Right lung (tissue), 5 donors: ENCODE data around the gene PLA2G1B. TPM values are rescaled to one million over a fixed set of nuclear protein-coding genes. Genes with fewer than 3 reads are reported as not detected.
A peak's percentile ranks its signal among the peaks of the same experiment; 100 is the strongest.

ENCODE experiments used
- DNase-seq, 2 donors: peaks; one replicate each; pipeline ENCODE4 v3.0.0-alpha.2; 2013
- polyA plus RNA-seq, 5 donors: library from polyadenylated mRNA; unstranded; fragments of 120-200 nt; gene quantifications; one replicate each; pipeline versions ENCODE4 v1.2.1 to v1.2.3, GENCODE V29; 2013; ENCODE audit warnings: inconsistent platforms in 1 of 5, low replicate concordance in 1 of 5; ENCODE audit not compliant: insufficient read length in 5 of 5, insufficient read depth in 1 of 5

Gene PLA2G1B
- polyA plus RNA-seq, 5 donors: 0.87 to 2.7 (median 2.0) TPM

GRCh38 chr12:120331390-120331789 lies 3.8 kb upstream of the PLA2G1B start:
- DNase-seq: no peak

- no peak for DNase-seq
Measured at GRCh38 chr12:120328228-120328627, 649 bp upstream of the PLA2G1B start.

- no peak for DNase-seq
Measured at GRCh38 chr12:120324841-120325417, 2.6 kb downstream of the PLA2G1B start.

- no peak for DNase-seq
Measured at GRCh38 chr12:120323772-120324171, 3.8 kb downstream of the PLA2G1B start.

GRCh38 chr12:120321382-120322202 lies 6.0 kb downstream of the PLA2G1B start:
- DNase-seq: no peak

- DNase-seq: peak; percentile 96 to 97
Measured at GRCh38 chr12:120317224-120318105, 10.1 kb downstream of the PLA2G1B start.

GRCh38 chr12:120316798-120317223 lies 10.8 kb downstream of the PLA2G1B start:
- no peak for DNase-seq

GRCh38 chr12:120314220-120314619 lies 13.4 kb downstream of the PLA2G1B start:
- no peak for DNase-seq

- DNase-seq: peak; percentile 87 to 89
Measured at GRCh38 chr12:120301962-120302815, 25.4 kb downstream of the PLA2G1B start, which contains the start of gene SIRT4. Gene SIRT4 (plus strand): TSS chr12:120302321. CDS start chr12:120303562, 1,241 bp downstream.

- DNase-seq: peak; percentile 83 to 90
Measured at GRCh38 chr12:120292661-120293531, 34.7 kb downstream of the PLA2G1B start, which contains the start of gene RNU4-1. Gene RNU4-1 (minus strand): TSS chr12:120293237.

GRCh38 chr12:120292411-120292660 lies 35.2 kb downstream of the PLA2G1B start:
- no peak for DNase-seq

GRCh38 chr12:120290609-120291305 lies 36.8 kb downstream of the PLA2G1B start:
- DNase-seq: peak; percentile 12 to 18

- no peak for DNase-seq
Measured at GRCh38 chr12:120287491-120287890, 40.1 kb downstream of the PLA2G1B start.

GRCh38 chr12:120286768-120287490 lies 40.6 kb downstream of the PLA2G1B start:
- no peak for DNase-seq

GRCh38 chr12:120284381-120284780 lies 43.2 kb downstream of the PLA2G1B start:
- DNase-seq: no peak

GRCh38 chr12:120283318-120283717 lies 44.3 kb downstream of the PLA2G1B start:
- no peak for DNase-seq

GRCh38 chr12:120278137-120279069 lies 49.2 kb downstream of the PLA2G1B start:
- no peak for DNase-seq

- no peak for DNase-seq
Measured at GRCh38 chr12:120276734-120277133, 50.8 kb downstream of the PLA2G1B start.
